HepG2 (cell line): ENCODE results near the gene GJD3. TPM values are rescaled to one million over a fixed set of nuclear protein-coding genes. Genes with fewer than 3 reads are reported as not detected.

ENCODE experiments used
- AGO1 ChIP-seq: fragments of 200-400 bp; formaldehyde crosslinking; IDR thresholded peaks from 2 replicates; pipeline ENCODE4 v1.6.1; 2017; ENCODE audit warnings: mild to moderate bottlenecking, low read depth, low read length, moderate library complexity; ENCODE audit not compliant: poor library complexity, severe bottlenecking
- CSRNP1 ChIP-seq: sonication (generic); formaldehyde crosslinking; IDR thresholded peaks from 2 replicates; pipeline ENCODE4 v1.8.1; 2023; ENCODE audit warnings: mild to moderate bottlenecking, missing genetic modification reagents
- GATAD2A ChIP-seq: IDR thresholded peaks from 2 replicates; pipeline ENCODE4 v1.6.1; 2016
- GFI1 ChIP-seq: sonication (generic); formaldehyde crosslinking; IDR thresholded peaks from 2 replicates; pipeline ENCODE4 v1.5.0; 2020; ENCODE audit warnings: missing genetic modification reagents, mild to moderate bottlenecking, borderline replicate concordance
- GTF3A ChIP-seq: sonication (generic); formaldehyde crosslinking; conservative IDR thresholded peaks from 2 replicates; pipeline ENCODE4 v1.4.0; 2020; ENCODE audit warnings: mild to moderate bottlenecking, missing genetic modification reagents
- MATR3 ChIP-seq: sonication (generic); formaldehyde crosslinking; IDR thresholded peaks from 2 replicates; pipeline ENCODE4 v1.4.0; 2020; ENCODE audit warnings: missing genetic modification reagents
- MED8 ChIP-seq: sonication (generic); formaldehyde crosslinking; IDR thresholded peaks from 2 replicates; pipeline ENCODE4 v1.8.1; 2023; ENCODE audit warnings: mild to moderate bottlenecking, missing genetic modification reagents; ENCODE audit not compliant: insufficient replicate concordance
- RBM39 ChIP-seq: fragments of 200-400 bp; formaldehyde crosslinking; IDR thresholded peaks from one replicate; pipeline ENCODE4 v1.6.1; 2018; ENCODE audit warnings: antibody characterized with exemption, mild to moderate bottlenecking, low read depth, low read length; ENCODE audit not compliant: poor library complexity, severe bottlenecking
- TAF15 ChIP-seq: fragments of 200-400 bp; formaldehyde crosslinking; IDR thresholded peaks from one replicate; pipeline ENCODE4 v1.6.1; 2018; ENCODE audit warnings: mild to moderate bottlenecking, low read depth, low read length; ENCODE audit not compliant: poor library complexity, severe bottlenecking
- TARDBP ChIP-seq: sonication (generic); formaldehyde crosslinking; IDR thresholded peaks from 2 replicates; pipeline ENCODE4 v1.8.0; 2022; ENCODE audit warnings: mild to moderate bottlenecking, missing genetic modification reagents
- TRIM22 ChIP-seq: fragments of 450-650 bp; IDR thresholded peaks from 2 replicates; pipeline ENCODE4 v1.6.1; 2017
- ZBTB39 ChIP-seq: sonication (generic); formaldehyde crosslinking; IDR thresholded peaks from 2 replicates; pipeline ENCODE4 v1.5.0; 2020; ENCODE audit warnings: missing genetic modification reagents
- ZNF225 ChIP-seq: sonication (generic); formaldehyde crosslinking; IDR thresholded peaks from 2 replicates; pipeline ENCODE4 v1.4.0; 2020; ENCODE audit warnings: mild to moderate bottlenecking, missing genetic modification reagents
- ZNF264 ChIP-seq: sonication (generic); formaldehyde crosslinking; IDR thresholded peaks from 2 replicates; pipeline ENCODE4 v1.4.0; 2020; ENCODE audit warnings: missing genetic modification reagents
- ZNF430 ChIP-seq: sonication (generic); formaldehyde crosslinking; IDR thresholded peaks from 2 replicates; pipeline ENCODE4 v1.9.0; 2021; ENCODE audit warnings: mild to moderate bottlenecking, missing genetic modification reagents
- ZNF589 ChIP-seq: sonication (generic); formaldehyde crosslinking; conservative IDR thresholded peaks from 2 replicates; pipeline ENCODE4 v1.8.0; 2022; ENCODE audit warnings: mild to moderate bottlenecking, moderate library complexity, missing genetic modification reagents
- ZNF879 ChIP-seq: sonication (generic); formaldehyde crosslinking; IDR thresholded peaks from 2 replicates; pipeline ENCODE4 v1.8.1; 2023; ENCODE audit warnings: missing genetic modification reagents
- polyA plus RNA-seq, 8 experiments: library from polyadenylated mRNA; depleted of rRNA in 3 of 8; stranded (reverse) in 7 of 8; unstranded in 1 of 8; fragments of >200 nt; fragmentation: Illumina TruSeq in 4 of 8; extraction: Trizol in 4 of 8; gene quantifications; 2 replicates each; pipeline versions ENCODE4 v1.2.1 to v1.2.3, GENCODE V29; 2011 to 2016; ENCODE audit warnings: low read depth in 4 of 8, missing spikeins in 1 of 8, mixed read lengths in 1 of 8; ENCODE audit not compliant: insufficient read depth in 1 of 8
- total RNA-seq, 5 experiments: library from RNA; depleted of rRNA; stranded (reverse); fragments of >200 nt; fragmentation: Illumina TruSeq; extraction: Trizol; gene quantifications; 2 replicates each; pipeline ENCODE4 v1.2.3, GENCODE V29; 2016; ENCODE audit warnings: low read depth in 1 of 5
- TF ChIP-seq, protein P1 (sequence below): sonication (generic); formaldehyde crosslinking; IDR thresholded peaks from 2 replicates; pipeline ENCODE4 v1.4.0; 2020; ENCODE audit warnings: missing genetic modification reagents
- TF ChIP-seq, protein P2 (sequence below): sonication (generic); formaldehyde crosslinking; IDR thresholded peaks from 2 replicates; pipeline ENCODE4 v1.4.0; 2020; ENCODE audit warnings: mild to moderate bottlenecking, low read depth, missing genetic modification reagents
- TF ChIP-seq, protein P3 (sequence below): sonication (generic); formaldehyde crosslinking; IDR thresholded peaks from 2 replicates; pipeline ENCODE4 v1.4.0; 2020; ENCODE audit warnings: mild to moderate bottlenecking, missing genetic modification reagents

GJD3 gene
- total and polyA plus RNA-seq, 2 of the 13 experiments (the other 11 are each of a cell fraction or from before 2014, with no cell fraction given): not detected

DNA sequence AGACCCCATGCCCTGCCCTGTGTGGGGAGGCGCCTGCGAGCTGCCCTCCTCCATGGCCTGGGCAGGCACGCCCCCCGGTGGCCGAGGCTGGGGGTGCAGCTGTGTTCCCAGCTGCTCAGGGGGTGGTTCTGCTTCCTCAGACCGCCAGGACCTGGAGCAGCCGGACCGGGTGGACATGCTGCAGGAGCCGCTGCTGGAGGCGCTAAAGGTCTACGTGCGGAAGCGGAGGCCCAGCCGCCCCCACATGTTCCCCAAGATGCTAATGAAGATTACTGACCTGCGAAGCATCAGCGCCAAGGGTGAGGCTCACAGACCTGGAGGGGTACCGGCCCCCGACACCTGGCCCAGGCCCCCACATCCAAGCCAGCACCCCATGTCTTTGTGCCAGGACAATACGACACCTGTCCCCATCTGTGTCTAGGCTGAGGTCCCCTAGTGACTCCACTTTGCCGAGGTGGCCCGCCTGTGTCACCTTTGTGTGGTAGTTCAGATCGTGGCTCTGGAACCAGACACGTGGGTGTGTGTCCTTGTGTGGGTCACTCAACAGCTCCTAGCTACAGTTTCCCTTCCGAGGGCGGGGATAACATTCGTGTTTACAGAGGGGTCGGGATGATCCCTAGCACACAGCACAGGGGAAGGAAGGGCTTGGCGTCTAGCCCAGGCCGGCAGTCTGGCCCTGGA lies 9.3 kb downstream of the GJD3 start (continued):
- TF ChIP-seq ZNF225 (CRISPR knock-in tag) (no peak; the same call in 1 of the 2 replicates), TRIM22 (no peak), GFI1 (peak; percentile 58; the same call in 1 of the 2 replicates), ZNF589 (CRISPR knock-in tag) (no peak), ZNF430 (CRISPR knock-in tag) (no peak), RBM39 (no peak), ZNF879 (CRISPR knock-in tag) (no peak), GATAD2A (peak; percentile 44; the same call in 1 of the 2 replicates), MATR3 (no peak), ZBTB39 (CRISPR knock-in tag) (no peak), TAF15 (peak; percentile 90), CSRNP1 (CRISPR knock-in tag) (no peak), GTF3A (no peak; the same call in 1 of the 2 replicates), TARDBP (CRISPR knock-in tag) (no peak), MED8 (CRISPR knock-in tag) (no peak), AGO1 (no peak), ZNF264 (no peak)
- TF ChIP-seq, protein P1, sequence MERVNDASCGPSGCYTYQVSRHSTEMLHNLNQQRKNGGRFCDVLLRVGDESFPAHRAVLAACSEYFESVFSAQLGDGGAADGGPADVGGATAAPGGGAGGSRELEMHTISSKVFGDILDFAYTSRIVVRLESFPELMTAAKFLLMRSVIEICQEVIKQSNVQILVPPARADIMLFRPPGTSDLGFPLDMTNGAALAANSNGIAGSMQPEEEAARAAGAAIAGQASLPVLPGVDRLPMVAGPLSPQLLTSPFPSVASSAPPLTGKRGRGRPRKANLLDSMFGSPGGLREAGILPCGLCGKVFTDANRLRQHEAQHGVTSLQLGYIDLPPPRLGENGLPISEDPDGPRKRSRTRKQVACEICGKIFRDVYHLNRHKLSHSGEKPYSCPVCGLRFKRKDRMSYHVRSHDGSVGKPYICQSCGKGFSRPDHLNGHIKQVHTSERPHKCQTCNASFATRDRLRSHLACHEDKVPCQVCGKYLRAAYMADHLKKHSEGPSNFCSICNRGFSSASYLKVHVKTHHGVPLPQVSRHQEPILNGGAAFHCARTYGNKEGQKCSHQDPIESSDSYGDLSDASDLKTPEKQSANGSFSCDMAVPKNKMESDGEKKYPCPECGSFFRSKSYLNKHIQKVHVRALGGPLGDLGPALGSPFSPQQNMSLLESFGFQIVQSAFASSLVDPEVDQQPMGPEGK (CRISPR knock-in tag): peak; percentile 82
- TF ChIP-seq, protein P2, sequence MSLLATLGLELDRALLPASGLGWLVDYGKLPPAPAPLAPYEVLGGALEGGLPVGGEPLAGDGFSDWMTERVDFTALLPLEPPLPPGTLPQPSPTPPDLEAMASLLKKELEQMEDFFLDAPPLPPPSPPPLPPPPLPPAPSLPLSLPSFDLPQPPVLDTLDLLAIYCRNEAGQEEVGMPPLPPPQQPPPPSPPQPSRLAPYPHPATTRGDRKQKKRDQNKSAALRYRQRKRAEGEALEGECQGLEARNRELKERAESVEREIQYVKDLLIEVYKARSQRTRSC (CRISPR knock-in tag): no peak
- TF ChIP-seq, protein P3, sequence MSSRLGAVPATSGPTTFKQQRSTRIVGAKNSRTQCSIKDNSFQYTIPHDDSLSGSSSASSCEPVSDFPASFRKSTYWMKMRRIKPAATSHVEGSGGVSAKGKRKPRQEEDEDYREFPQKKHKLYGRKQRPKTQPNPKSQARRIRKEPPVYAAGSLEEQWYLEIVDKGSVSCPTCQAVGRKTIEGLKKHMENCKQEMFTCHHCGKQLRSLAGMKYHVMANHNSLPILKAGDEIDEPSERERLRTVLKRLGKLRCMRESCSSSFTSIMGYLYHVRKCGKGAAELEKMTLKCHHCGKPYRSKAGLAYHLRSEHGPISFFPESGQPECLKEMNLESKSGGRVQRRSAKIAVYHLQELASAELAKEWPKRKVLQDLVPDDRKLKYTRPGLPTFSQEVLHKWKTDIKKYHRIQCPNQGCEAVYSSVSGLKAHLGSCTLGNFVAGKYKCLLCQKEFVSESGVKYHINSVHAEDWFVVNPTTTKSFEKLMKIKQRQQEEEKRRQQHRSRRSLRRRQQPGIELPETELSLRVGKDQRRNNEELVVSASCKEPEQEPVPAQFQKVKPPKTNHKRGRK (CRISPR knock-in tag): no peak
